COR-L47 (cell line): ENCODE results near the gene AKAP6.
"Not testable (repeated sequence)": the region's sequence is repeated elsewhere in the genome, so short reads cannot be mapped to it uniquely, and the experiment has no call there.

Source experiments
- DNase-seq: peaks from one replicate; lab custom pipeline; 2025; lab: John Stamatoyannopoulos, UW

Gene AKAP6

DNA sequence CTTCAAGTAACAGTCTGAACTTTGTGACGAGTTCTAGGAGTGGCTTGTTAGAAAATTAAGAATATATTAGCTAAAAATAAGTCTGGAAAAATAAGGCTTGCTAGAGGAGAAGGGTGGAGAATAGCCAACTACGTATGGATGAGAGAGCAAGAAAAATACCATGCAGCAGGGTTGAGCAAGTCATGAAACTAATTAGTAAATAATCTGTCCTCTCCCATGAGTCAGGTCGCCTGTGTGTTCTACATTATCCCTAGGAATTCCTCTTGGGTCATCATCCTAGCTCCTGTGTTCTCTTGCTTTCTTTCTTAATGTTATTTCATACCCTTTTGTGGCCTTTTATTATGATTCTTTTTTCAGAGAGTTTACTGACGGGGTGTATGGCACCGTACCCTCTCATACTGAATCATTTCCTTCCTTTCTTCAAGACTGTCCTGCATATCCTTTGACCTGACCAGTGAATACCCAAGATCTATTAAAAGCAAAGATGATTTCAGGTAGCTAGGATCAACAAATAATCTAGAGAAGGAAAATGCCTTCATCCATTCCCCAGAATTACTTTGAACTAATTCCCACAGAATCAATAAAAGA lies 432.4 kb downstream of the AKAP6 start:
- DNase-seq: no peak

DNA sequence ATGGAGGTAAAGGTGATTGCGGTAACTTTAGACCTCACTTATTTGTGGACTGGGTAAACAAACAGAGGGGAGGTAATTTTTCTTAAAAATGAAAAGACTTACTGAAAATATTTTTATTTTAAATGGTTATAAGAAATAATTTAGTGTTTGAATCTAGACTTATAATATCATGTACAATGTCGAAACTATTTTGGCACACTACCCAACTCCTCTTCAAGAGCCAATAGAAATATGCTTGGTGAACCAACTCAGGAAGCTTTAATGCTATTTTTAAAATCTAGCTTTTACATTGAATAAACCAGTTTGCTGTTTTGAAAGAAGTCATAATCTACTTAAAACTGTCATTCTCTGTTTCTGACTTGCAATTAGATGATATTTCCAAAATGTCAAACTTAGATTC lies 433.8 kb downstream of the AKAP6 start:
- DNase-seq: no peak

DNA sequence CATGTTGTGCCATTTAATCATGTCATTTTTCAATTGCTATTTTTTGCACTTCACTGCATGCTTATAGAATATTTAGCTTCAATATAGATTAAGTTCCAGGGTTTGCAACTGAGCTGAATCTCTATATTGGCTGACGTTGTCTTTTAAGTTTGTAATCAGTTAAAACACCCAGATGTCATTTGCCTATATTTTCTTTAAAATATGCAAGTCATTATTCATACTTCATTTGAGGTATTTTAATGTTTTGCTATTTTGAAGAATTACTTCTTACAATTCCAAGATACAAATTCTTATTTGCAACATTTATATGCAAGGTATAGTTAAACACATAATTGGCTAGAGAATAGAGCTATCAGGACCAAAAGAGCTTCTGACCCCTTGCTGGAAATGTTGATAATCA lies 434.6 kb downstream of the AKAP6 start:
- no peak for DNase-seq

DNA sequence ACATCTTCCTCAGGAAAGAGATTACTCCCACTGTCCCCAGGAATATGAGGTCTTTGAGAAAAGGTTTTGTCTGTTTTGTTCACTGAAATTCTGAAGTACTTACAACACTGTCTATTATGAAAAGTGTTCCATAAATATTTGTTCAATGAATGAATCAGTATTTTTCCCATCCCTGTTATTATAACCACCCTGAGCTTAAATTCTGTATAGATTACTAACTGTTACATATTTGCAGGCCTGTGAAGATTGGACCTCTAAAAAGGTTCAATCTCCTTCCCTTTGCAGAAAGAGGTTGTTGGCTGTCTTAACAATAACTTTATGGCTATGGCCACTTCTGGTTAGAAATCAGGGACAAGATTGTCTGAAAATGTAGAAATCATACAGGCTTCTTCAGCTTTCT lies 435.0 kb downstream of the AKAP6 start:
- DNase-seq: no peak

DNA sequence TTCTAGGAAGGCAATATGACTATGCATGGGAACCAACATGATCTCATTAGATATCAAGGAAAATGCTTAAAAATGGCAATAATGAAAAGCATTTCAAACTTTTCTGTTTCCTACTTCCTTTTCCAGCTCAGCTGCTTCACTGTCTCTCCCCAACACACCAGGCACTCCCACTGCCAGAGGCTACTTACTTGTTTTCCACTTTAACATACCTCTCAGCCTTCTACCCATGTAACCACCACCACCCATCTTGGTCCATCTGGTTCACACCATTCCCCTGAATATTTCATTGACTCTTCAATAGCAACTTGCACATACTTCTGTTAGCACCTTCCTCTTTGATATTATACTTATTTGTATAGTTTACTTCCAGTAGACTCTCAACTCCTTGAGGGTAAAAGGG lies 441.3 kb downstream of the AKAP6 start:
- DNase-seq: no peak

DNA sequence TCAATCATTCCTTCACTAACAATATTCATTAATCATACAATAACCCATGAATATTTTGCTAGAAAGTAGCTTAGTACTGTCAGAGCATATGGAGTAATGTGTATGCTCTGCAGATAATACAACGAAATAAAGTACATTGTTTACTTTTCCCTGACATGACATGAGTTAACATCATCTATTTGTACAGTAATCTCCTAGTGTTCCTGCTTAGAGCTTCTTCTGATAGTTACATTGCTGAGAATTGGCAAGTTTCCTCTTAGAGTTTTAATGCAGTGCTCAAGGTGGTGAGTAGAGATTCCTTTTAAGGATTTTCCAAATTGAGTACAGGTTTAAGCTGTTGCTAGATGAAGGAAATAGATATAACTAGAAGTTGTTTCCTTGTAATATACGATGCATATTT lies 445.1 kb downstream of the AKAP6 start:
- no peak for DNase-seq

DNA sequence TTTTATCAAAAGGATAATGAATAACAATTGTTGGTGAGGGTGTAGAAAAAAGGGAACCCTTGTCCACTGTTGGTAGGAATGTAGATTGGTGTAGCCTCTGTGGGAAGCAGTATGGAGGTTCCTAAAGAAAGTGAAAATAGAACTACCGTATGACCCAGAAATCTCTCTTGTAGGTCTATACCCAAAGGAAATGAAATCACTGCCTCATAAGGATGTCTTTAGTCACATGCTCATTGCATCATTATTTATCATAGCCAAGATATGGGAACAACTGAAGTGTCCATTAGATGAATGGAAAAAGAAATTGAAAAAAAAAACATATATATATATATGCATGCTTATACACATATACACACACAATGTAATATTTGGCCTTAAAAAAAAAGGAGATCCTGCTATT lies 450.7 kb downstream of the AKAP6 start:
- no peak for DNase-seq

DNA sequence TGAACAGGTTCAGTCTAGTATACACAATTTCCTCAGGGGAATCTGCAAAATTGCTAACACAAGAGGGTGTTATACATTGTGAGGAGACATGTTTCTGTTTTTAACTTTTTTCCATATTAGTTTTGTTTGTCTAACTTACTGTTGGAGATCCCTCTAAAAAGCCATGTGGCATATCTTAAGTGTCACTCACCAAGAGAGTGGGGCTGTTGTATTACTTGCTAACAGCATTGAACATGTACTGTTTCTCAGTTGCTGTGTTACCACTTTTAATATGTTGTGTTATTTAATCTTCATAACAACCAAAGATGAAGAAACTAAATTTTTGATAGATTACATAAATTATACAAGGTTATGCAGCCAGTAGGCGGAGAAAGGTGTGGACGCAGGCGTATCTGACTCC lies 455.3 kb downstream of the AKAP6 start:
- no peak for DNase-seq

DNA sequence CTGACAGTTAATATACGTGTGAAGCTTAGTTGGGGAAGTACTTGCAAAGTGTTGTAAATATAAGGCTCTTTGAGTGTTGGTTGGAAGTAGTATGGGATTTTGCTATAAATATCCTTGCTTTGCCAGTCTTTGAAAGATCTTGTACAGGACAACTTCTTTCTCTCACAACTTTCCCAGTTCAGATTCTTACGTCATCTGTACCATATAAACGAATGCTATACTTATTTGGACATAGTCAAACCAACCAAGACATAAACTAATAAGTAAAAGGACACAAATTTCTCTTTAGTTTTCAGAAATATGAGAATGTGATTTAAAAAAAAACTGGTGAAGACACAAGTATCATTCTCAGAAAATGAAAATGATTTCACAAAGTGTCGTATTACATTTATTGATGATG lies 456.5 kb downstream of the AKAP6 start:
- no peak for DNase-seq

DNA sequence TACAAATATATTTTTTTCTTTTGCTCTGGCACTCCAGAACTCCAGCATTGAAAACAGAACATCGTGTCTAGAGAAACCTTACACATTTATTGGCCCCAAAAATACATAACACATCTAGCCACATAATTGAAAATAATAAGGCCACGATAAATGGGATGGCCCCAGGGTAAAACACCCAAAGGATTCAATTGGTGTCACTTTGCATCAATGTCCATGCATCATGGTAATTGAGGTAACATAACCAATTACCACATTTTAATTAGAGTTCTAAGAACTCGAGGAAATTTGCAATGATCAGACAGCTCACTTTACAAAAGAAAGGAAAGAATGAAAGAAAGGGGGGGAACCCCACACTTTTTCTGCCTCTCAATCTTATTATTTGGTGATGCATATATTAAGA lies 457.8 kb downstream of the AKAP6 start:
- DNase-seq: no peak

DNA sequence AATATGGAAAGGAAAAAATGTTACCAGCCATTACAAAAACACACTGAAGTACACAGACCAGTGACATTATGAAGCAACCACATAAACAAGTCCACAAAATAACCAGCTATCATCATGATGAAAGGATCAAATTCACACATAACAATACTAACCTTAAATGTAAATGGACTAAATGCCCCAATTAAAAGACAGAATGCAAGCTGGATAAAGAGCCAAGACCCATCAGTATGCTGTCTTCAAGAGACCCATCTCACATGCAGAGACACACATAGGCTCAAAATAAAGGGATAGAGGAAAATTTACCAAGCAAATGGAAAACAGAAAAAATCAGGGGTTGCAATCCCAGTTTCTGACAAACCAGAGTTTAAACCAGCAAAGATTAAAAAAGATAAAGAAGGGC lies 463.9 kb downstream of the AKAP6 start:
- DNase-seq: not testable (repeated sequence)

DNA sequence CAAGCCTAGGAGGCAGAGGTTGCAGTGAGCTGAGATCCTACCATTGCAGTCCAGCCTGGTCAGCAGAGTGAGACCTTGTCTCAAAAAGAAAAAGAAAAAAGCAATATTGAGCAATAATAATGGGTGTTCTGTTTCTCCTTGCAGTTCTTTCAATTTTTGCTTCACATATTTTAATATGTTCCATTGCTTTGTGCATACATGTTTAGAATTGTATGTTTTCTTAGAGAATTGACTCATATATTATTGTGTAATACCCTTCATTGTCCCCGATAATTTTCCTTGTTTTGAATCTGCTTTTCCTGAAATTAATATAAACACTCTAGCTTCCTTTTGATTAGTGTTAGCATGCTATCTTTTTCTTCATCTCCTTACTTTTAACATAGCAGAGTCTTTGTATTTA lies 471.2 kb downstream of the AKAP6 start:
- DNase-seq: no peak

DNA sequence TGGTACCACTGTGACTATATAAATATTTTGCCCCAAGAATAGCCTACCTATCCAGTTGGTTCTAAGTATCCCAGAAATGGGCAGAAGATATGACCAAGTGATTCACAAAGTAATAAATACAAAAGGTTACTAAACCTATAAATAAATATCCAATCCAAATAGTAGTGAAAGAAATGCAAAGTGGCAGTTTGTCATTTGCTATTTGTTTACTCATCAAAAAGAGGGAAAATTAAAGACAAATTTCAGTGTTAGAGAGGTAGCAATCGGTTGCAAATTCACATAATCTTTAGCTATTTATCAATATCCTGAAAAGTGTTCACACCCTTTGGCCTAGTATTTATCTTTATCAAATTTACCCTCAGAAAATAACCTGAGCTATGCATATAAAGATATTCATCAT lies 473.2 kb downstream of the AKAP6 start:
- no peak for DNase-seq

DNA sequence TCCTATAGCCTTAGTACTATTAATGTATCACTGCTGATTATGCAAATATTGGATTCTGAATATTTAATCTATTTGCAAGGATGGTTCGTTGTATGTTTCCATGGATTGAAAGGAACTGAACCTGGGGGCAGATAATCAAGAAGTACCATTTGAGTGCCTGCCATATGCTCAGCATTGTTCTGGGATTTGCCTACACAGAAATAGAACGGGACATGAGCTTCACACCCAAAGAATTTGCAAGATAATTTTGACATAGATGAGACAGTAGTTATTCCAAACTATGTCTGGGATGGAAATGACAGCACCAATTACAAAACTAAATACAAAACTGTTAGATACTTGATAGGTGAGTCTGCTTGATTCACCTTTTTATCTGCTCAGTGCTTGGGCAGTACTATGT lies 476.9 kb downstream of the AKAP6 start:
- DNase-seq: no peak

DNA sequence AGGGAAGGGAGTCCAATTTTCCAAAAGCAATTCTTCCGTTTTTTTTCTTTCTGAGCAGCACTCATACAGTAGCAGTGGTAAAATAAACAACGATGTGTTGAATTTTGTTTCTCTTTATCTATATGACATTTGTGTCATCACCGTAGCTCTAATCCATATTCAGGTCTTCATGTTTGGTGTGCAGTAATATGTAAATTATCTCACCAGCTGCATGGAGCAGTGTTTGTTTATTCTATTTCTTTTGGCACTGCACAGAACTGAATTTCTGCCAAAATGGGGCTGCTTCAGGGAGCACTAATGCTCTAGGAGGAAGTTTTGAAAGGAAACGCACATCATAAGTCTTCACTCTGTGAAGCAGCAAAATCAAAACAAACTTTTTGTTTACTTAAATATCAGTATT lies 479.5 kb downstream of the AKAP6 start:
- DNase-seq: peak; percentile 67

DNA sequence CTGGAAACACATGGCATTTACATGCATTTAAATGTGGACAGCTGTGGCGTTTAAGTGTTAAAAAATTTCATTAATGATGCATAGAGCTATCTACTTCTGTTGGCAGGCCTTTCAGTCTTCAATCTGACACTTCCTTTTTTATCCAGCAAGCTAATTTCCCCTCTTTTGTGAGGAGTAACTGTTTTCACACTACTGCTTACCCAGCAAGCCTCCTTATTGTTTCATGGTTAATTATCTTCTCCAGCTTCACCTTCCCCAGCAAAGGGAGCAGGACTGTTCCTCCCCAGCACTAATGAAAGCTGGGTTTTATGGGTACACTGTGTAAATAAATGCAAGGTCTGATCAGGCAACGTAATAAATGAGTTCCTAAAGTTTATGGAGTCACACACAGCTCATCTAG lies 480.2 kb downstream of the AKAP6 start:
- peak; percentile 60 for DNase-seq

DNA sequence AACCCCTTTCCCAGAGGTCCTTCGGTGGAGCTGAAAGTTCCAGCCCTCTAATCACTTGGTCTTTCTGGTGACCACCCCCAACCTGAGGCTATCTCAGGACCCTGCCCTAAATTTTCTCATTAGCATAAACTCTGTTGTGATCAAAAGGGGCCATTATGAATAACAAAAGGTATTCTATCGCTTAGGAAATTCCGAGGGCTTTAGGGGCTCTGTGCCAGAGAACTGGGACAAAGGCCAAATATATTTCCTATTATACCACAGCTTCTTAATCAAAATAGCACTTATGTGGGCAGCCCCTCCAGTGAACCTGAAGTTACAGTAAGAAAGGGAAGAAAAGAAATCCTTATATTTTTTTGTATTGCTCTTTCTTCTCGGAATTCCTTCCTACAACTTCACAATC lies 484.3 kb downstream of the AKAP6 start:
- DNase-seq: no peak

DNA sequence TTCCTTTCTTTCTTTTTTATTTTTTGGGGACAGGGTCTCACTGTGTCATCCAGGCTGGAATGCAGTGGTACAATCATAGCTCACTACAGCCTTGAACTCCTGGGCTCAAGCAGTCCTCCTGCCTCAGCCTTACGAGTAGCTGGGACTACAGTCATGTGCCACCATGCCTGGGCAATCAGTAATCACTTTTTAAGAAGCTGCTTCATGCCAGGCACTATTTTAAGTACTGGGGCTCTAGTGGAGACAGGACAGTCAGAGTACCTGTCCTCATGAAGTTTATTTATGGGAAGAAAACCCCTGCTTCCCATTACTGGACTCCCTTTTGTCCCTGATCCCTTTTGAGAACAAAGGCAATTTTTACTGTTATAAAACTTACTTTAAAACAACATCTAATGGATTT lies 485.6 kb downstream of the AKAP6 start:
- no peak for DNase-seq

DNA sequence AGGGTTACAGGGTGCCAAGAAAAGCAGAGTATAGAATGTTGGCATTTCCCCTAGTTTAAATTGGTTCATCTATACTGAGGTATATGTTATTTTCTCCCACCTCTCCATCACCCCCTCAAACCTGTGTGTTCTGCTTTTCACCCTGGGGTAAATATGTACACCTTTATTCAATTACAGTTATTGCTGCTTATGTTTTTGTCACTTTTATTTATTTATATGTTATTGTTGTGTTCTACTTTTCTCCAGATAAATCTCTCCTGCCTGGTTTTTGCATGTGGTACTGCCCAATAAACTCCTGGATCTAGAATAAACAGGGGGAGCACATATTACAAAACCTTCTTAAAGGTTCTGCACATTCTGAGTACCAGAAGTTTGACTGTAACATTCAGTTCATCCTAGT lies 487.5 kb downstream of the AKAP6 start:
- DNase-seq: no peak

DNA sequence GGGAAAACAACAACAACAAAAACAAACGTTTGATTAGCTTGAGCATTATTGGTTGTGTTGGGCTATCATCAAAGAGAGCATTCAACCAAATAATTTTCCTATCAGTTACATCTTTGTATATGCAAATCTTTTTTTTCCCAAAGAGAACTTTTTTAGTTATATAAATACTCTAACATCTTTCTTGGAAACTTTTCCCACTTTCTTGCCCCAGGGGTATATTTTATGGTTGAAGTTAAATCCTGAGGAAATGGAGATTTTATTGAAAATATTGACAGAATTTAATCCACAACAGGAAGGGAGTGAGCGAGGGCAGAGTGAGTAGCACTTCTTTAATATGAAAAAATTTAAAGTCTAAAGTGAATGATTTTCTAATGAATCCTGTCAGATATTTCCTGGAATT lies 488.7 kb downstream of the AKAP6 start:
- no peak for DNase-seq

DNA sequence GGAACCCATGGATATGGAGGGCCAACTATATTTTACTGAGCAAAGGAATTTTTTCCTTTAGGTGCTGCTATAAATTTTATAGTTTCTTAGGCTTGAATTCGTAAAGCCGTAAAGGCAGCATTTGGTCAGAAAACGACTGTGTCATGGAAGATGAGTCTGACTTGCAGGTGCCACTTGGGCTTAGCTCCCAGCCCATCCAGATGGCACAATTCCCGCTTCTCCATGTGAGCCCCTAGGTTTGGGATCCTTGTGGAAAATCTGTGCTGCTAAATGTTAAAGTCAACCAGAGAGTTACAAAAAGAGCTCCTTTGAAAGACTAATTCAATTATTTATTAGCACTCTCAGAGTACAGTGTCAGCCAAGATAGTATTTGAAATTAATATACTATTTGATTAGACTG lies 489.5 kb downstream of the AKAP6 start:
- DNase-seq: no peak

DNA sequence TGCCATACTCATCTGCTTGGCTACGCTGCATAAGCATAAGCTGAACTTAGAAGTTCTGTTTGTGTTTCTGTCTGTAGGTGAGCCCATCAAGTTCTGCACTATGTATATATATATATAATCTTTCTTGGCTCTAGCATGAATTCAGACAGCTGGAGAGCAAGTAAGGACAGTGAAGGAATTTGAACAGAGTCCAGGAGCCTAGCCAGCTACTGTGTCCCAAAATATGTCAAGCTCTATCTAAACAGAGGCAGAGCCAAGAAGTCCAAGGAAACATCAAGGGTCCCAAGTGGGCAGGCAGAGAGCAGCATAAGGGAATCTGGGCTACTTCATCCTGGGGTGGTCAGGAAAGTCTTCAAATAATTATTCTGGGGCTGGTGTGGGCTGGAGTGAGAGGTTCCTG lies 491.1 kb downstream of the AKAP6 start:
- no peak for DNase-seq

DNA sequence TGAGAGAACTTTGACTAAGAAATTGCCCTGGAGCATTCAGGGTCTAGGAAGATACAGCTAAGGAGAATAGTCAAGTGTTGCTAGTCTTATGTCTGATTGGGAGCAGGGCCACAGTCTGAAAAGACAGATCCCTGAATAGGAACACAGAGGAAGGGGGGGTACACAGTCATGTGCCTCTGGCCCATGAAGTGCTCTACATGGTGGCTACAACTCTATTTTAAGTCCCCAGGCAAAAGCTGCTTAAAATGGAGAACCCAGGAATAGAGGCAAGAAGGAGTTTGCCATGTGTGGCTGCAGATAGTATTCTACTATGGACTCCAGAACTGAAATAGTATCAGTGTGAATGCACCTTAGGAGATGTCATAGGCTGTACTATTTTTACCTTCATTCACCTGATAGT lies 491.6 kb downstream of the AKAP6 start:
- DNase-seq: no peak

DNA sequence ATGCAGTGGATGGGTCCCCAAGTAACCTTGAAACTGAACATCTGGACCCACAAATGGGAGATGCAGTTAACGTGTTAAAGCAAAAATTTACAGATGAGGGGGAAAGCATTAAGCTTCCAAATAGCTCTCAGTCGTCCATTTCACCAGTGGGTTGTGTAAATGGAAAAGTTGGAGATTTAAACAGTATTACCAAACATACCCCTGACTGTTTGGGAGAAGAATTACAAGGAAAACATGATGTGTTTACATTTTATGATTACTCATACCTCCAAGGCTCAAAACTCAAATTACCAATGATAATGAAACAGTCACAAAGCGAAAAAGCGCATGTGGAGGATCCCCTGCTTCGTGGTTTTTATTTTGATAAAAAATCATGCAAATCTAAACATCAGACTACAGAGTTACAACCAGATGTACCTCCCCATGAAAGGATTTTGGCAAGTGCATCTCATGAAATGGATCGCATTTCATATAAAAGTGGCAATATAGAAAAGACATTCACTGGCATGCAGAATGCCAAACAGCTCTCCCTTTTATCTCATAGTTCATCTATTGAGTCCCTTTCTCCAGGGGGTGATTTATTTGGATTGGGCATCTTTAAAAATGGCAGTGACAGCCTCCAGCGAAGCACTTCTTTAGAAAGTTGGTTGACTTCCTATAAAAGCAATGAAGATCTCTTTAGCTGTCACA lies 493.0 kb downstream of the AKAP6 start:
- no peak for DNase-seq
